ENCODE measurements around the gene KRT32. TPM values are rescaled to one million over a fixed set of nuclear protein-coding genes. Genes with fewer than 3 reads are reported as not detected.
A peak's percentile ranks its signal among the peaks of the same experiment; 100 is the strongest.

KRT32 gene
- total and polyA plus RNA-seq, 9 of the 15 experiments (the other 6 are each of a cell fraction or from before 2014, with no cell fraction given), result not detected

DNA sequence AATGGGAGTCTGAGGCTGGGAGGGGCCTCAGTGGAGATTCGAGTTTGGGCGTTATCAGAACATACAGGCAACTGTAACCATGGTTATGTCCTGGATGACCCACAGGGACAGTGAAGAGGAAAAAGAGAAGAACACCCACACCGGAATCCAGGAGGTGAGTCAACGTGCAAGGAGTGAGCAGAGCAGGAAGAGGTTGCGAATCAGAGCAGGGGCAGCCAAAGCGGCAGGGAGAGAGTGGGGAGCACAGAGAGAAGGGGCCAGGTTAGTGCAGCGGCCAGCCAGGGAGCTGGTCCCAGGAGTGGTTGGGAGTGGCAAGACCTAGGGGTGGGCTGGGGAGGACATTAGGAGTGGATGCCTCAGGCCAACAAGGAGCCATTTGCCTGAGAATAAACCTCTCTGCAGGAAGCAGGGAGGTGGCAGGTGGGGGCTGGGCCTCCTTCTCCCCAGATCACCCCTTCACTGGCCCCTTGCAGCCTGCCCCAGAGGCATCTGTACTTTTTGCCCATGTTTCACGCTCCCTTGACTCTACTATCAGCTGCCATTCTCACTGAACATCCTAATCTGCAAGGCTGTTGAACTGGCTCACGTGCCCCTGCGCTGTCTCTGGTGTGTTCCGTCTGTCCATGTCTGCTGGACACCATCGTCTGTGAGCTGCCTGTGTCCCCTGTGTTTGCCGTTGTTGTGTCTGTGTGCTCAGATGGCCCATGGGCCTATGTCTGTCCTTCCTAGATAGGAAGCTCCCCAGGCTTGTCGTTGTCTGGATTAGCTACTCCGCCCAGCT, 33.1 kb upstream of the KRT32 start (continued):
- TF ChIP-seq CAMTA2 (CRISPR knock-in tag; conservative IDR thresholded peaks at IDR 0.05) (no peak), ZFP36 (IDR thresholded peaks at IDR 0.05; ENCODE audit: low read depth, low read length, partially characterized antibody) (no peak)

DNA sequence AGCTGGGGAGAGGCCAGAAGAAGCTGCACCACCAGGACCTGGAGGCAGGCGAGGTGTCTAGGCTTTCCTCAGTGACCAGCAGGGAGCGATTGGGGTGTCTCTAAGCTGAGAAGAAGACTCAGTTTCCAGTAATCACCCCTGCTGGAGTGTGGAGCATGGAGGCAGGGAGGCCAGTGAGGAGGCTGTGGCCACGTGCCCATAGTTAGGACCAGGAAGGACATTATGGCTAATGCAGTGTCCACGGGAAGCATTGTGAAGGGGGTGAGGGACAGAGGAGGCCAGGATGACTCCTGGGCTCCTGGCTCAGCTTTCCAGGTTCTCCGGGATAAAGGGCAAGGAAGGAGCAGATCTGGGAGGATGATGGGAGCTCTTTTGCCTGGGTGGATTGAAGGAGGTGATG, 32.5 kb upstream of the KRT32 start:
- DNase-seq (ENCODE audit: extremely low read depth in 1 of 4, low spot score in 3 of 4) (no peak), ATAC-seq (no peak), FAIRE-seq (no peak)
- intact Hi-C loops (cut with micrococcal nuclease), result loop anchor here (1.0 to 10.0 kb wide), 2 partner anchors 50 to 595 kb away; no protein-coding TSS in a partner anchor
- Histone ChIP-seq H4K20me1 (replicated peaks; ENCODE audit: control insufficient read depth, insufficient read depth, low read length) (no peaks in the 10 kb centered on the region), H3K79me2 (ENCODE audit: control insufficient read depth, insufficient read depth, low read length) (no peaks in the 10 kb centered on the region), H2AFZ (ENCODE audit: low read depth, low read length) (peak overlapping the region; percentile 92), H3K4me3 (no peak overlapping the region), H3K27ac (ENCODE audit: extremely low read depth, low read depth, low read length) (peak overlapping the region; percentile 66; the same call in 2 of the 3 replicates), H3K27me3 (ENCODE audit: control insufficient read depth in 2 of 2, insufficient read depth in 2 of 2, low read length in 2 of 2) (no peaks in the 10 kb centered on the region), H3K4me1 (replicated peaks in 1 of 2; ENCODE audit: control insufficient read depth in 2 of 2, insufficient read depth in 2 of 2, low read length in 2 of 2) (peaks cover 48 to 65% of the 10 kb centered on the region in 2 experiments), H3K9me1 (ENCODE audit: control insufficient read depth, insufficient read depth, low read length) (no peaks in the 10 kb centered on the region), H3K9me3 (replicated peaks; ENCODE audit: control insufficient read depth, insufficient read depth, low read depth, low read length) (no peaks in the 10 kb centered on the region), H3K36me3 (ENCODE audit: control insufficient read depth, insufficient read depth, low read length) (no peaks in the 10 kb centered on the region), H3K4me2 (ENCODE audit: insufficient read depth, low read length) (peak overlapping the region; percentile 88), H3K9ac (ENCODE audit: insufficient read depth in 1 of 2, low read depth in 2 of 2, low read length in 2 of 2) (peak overlapping the region; percentile 46 to 86)
- no TSS peak for BruUV-seq (replicated peaks)
- CTCF ChIA-PET (ENCODE audit: low intra/inter-chr PET ratio), result no interaction called here
- POLR2A ChIA-PET, result interaction anchor here (0.9 to 1.1 kb wide), 3 partner anchors 12 to 30 kb away, joined by 3 to 4 read pairs (median 3); partner anchors contain the start of gene KRT19
- in situ Hi-C loops (cut with MboI), result no loop called here
- WGBS (ENCODE audit: insufficient coverage, low coverage, missing lambda C conversion rate), result 22% methylated on average over 5 of the region's 5 CpGs
- TF ChIP-seq, protein P1, sequence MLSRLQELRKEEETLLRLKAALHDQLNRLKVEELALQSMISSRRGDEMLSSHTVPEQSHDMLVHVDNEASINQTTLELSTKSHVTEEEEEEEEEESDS (CRISPR knock-in tag; IDR thresholded peaks at IDR 0.05), result no peak
- peak; percentile 24; the same call in 1 of the 2 replicates for TF ChIP-seq ZKSCAN1 (IDR thresholded peaks at IDR 0.05; ENCODE audit: low read depth, low read length)
- TF ChIP-seq FUS (optimal IDR thresholded peaks at IDR 0.05; ENCODE audit: low read depth, low read length), result no peak
- no peak for TF ChIP-seq MXI1 (IDR thresholded peaks at IDR 0.05; ENCODE audit: low read depth, low read length)
- no peak for TF ChIP-seq PPARD (CRISPR knock-in tag; IDR thresholded peaks at IDR 0.05)
- no peak for TF ChIP-seq PTTG1 (tag; IDR thresholded peaks at IDR 0.05; ENCODE audit: low read depth)
- TF ChIP-seq MEIS2 (IDR thresholded peaks at IDR 0.05; ENCODE audit: partially characterized antibody), result no peak
- TF ChIP-seq TBL1XR1 (IDR thresholded peaks at IDR 0.05; ENCODE audit: low read length in 2 of 2), result no peak
- no peak for TF ChIP-seq BACH1 (tag; IDR thresholded peaks at IDR 0.05)
- TF ChIP-seq HNRNPH1 (optimal IDR thresholded peaks at IDR 0.05; ENCODE audit: low read depth, low read length), result no peak
- TF ChIP-seq CBX5 (IDR thresholded peaks at IDR 0.05; ENCODE audit: borderline replicate concordance, low read depth), result no peak
- no peak for TF ChIP-seq NCOA4 (IDR thresholded peaks at IDR 0.05; ENCODE audit: partially characterized antibody)
- TF ChIP-seq, protein P2, sequence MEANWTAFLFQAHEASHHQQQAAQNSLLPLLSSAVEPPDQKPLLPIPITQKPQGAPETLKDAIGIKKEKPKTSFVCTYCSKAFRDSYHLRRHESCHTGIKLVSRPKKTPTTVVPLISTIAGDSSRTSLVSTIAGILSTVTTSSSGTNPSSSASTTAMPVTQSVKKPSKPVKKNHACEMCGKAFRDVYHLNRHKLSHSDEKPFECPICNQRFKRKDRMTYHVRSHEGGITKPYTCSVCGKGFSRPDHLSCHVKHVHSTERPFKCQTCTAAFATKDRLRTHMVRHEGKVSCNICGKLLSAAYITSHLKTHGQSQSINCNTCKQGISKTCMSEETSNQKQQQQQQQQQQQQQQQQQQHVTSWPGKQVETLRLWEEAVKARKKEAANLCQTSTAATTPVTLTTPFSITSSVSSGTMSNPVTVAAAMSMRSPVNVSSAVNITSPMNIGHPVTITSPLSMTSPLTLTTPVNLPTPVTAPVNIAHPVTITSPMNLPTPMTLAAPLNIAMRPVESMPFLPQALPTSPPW (CRISPR knock-in tag; IDR thresholded peaks at IDR 0.05), result no peak
- TF ChIP-seq, protein P3, sequence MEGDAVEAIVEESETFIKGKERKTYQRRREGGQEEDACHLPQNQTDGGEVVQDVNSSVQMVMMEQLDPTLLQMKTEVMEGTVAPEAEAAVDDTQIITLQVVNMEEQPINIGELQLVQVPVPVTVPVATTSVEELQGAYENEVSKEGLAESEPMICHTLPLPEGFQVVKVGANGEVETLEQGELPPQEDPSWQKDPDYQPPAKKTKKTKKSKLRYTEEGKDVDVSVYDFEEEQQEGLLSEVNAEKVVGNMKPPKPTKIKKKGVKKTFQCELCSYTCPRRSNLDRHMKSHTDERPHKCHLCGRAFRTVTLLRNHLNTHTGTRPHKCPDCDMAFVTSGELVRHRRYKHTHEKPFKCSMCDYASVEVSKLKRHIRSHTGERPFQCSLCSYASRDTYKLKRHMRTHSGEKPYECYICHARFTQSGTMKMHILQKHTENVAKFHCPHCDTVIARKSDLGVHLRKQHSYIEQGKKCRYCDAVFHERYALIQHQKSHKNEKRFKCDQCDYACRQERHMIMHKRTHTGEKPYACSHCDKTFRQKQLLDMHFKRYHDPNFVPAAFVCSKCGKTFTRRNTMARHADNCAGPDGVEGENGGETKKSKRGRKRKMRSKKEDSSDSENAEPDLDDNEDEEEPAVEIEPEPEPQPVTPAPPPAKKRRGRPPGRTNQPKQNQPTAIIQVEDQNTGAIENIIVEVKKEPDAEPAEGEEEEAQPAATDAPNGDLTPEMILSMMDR (IDR thresholded peaks at IDR 0.05 in 2 of 3, conservative IDR thresholded peaks at IDR 0.05 in 1 of 3; ENCODE audit: insufficient read depth in 2 of 3, low read depth in 1 of 3, low read length in 3 of 3), result 0 out of 6 replicates have a peak, but pooled peaks of 1 of the 3 experiments have one; percentile 1
- no peak for TF ChIP-seq PRMT5 (CRISPR knock-in tag; IDR thresholded peaks at IDR 0.05)
- TF ChIP-seq ZNF75A (CRISPR knock-in tag; IDR thresholded peaks at IDR 0.05), result no peak
- TF ChIP-seq C11orf30 (IDR thresholded peaks at IDR 0.05; ENCODE audit: low read depth), result no peak
